Activated CD4-positive, alpha-beta T cell treated with anti-CD3 and anti-CD28 coated beads for 4 hours (primary cell): ENCODE measurements around the gene CHD2.

Experiments
- DNase-seq, 2 donors: peaks; one replicate each; pipeline ENCODE4 v3.0.0-alpha.2; 2020

The CHD2 gene

GRCh38 chr15:92932946-92933649, 33.0 kb downstream of the CHD2 start:
- no peak for DNase-seq

GRCh38 chr15:92933831-92934230, 33.7 kb downstream of the CHD2 start:
- no peak for DNase-seq

DNA sequence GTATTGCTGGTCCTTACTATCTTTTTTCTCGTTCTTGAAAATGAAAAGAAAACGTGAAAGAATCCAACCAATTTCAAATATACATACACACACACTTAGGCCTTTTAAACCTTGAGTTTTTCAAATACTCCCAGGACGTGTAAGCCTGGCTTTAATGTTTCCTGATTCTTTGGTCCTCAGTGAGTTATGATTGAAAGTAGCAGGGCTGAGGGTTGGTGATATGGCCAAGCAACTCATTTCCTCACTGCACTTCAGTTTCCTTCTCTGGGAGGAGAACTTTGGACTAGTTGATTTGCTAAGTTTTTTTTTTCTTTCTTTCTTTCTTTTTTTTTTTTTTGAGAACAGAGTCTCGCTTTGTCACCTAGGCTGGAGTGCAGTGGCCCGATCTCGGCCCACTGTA, 34.6 kb downstream of the CHD2 start:
- DNase-seq = no peak

DNA sequence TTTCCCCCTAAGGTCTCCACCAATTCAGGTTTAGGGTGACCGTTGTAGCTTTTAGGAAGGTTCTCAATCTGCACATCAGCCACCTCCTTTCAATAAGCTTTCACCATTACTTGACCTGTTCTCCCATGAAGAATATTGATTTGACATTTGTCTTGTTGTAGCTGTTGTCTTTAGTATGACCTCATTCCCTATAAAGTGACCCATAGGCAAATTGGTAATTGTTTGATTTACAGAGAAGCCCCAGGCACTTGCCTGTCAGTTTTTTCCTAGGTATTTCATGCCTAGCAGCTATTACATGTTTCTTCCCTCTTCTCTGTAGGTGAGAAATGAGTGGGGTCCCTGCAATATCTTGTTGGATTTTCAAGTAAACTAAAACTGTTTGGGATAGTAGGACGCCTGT, 36.0 kb downstream of the CHD2 start:
- no peak for DNase-seq

DNA sequence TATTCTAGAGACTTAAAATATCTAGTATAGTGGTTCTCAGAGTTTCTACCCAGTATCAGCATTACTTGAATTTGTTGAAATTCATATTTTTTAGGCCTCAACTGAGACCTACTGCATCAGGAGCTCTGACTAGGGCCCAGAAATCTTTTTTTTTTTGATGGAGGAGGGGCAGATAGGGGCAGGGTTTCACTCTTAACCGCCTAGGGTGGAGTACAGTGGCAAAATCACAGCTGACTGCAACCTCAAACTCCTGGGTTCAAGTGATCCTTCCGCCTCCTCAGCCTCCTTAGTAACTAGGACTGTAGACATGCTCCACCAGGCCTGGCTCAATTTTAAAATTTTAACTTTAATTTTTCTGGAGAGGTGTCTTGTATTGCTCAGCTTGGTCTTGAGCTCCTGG, 36.6 kb downstream of the CHD2 start:
- DNase-seq = no peak

DNA sequence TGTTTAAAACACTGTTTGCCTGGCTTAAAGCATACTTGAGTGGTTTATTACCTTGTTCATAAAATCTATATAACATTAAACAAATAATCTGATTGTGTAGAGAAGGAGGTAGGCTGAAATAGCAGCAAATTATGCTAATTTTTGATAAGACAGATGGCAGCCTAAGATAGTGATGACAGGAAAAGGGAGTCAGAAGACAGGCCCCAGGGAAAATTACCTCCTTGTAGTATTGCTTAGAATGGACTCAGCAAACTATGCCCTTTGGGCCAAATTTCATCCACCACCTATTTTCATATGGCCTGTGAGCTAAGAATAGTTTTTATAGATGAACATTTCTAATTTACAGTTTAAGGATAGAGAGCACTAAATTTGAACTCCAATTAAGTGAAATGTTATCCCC, 37.8 kb downstream of the CHD2 start:
- DNase-seq = no peak

DNA sequence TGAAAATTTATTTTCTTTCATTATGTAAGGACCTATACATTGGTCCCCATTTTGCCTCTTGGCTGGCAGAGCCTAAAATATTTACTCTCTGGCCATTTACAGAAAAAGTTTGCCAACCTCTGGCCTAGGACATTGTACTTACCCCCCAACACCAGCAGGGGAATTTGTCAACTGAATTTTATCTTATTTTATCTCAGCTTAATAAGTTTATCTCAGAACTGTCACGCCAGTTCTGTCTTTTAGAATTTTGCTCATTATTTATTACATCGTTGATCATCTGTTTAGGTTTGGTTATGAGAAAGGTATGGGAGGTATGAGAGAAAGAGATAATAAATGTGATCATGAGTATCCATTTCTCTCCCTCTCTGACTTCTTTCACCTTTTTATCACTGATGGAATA, 38.3 kb downstream of the CHD2 start:
- no peak for DNase-seq

DNA sequence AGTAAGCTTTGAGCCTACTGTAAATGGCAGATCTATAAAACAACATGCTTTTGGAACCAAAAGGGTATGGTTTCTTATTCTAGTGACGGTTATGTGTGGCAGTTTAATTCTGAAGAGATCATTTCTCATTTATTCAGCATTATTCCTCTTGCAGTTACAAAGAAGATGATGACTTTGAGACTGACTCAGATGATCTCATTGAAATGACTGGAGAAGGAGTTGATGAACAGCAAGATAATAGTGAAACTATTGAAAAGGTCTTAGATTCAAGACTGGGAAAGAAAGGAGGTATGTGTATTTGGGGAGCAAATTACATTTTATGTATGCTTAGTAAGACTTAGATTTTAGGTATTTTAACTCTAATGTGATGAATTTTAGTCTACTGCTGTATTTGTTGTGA, 41.5 kb downstream of the CHD2 start:
- no peak for DNase-seq

- no peak for DNase-seq
Observed at GRCh38 chr15:92942706-92943105, 42.6 kb downstream of the CHD2 start.

GRCh38 chr15:92943581-92943980, 43.5 kb downstream of the CHD2 start:
- DNase-seq = no peak

- DNase-seq = no peak
Observed at GRCh38 chr15:92944946-92945521, 44.9 kb downstream of the CHD2 start.

DNA sequence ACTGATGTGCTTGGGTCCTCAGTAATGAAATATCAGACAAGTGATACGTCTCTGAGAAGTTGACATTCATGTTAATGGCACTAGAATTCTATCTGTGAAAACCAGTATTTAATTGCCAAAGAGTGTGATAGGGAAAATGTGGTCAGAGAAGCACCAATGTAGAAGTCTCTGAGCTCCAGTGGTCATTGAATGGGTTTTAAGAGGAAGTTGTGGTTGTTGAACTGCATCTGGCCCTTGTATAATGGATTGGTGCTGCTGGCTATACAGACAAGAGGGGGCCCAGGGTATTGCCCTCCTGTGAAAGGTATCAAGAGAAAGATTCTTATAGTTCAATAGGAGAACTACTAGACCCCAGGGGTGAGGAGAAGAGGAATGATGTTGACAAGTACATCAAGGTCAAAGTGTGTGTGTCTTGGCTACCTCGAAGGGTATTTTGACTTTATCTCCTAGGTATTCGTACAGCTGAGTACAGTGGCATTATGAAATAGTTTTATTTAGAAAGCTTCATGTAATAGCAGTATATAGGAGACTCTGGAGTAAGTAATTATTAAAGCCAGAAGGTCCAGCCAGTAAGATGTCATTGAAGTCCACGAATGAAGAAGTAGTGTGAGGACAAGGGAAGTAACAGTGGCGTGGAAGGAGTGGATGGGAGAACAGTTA, 47.1 kb downstream of the CHD2 start:
- DNase-seq = no peak

DNA sequence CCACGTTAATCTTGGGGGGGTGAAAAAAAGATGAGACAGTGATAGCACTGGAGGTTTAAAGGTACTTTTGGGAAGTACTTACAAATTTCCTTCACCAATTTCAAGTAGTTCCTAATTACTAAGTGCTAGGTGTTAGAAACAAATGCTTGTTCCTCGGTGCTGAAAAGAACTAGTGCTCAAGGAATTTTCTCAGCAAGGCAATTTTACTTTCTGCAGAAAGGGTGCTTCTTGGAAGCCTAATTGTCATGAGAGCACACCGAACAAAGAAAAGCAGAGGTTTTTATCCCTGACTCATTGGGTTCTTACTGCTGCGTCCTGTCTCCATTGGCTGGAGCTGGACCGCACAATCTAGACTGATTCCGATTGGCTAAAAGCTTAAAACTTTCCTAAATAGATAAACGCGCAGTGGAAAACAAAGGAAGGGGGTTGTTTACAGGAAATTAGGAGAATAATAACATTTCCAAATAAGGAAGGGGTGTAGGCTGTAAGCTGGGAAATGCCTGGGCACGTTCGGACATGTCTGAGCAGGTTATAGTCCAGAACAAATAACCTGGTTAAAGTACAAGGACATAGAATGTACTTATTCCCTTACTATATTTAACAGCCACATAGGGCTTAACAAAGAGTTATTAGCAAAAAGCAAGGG, 49.6 kb downstream of the CHD2 start:
- no peak for DNase-seq

GRCh38 chr15:92951800-92952457, 51.8 kb downstream of the CHD2 start:
- no peak for DNase-seq

DNA sequence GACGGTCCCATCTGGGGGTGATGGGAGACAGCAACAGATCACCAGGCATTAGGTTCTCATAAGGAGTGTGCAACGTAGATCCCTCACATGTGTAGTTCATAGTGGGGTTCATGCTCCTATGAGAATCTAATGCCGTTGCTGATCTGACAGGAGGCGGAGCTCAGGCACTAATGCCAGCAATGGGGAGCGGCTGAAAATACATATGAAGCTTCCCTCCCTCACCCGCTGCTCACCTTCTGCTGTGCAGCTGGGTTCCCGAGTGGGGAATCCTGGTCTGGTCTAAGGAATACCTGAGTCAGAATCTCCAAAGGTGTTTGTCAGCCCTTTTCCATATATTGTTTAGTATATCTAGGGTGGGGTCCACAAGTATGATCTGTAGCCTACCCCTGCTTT, 52.3 kb downstream of the CHD2 start:
- no peak for DNase-seq

GRCh38 chr15:92953566-92953965, 53.4 kb downstream of the CHD2 start:
- DNase-seq = no peak

GRCh38 chr15:92954002-92954401, 53.9 kb downstream of the CHD2 start:
- no peak for DNase-seq

DNA sequence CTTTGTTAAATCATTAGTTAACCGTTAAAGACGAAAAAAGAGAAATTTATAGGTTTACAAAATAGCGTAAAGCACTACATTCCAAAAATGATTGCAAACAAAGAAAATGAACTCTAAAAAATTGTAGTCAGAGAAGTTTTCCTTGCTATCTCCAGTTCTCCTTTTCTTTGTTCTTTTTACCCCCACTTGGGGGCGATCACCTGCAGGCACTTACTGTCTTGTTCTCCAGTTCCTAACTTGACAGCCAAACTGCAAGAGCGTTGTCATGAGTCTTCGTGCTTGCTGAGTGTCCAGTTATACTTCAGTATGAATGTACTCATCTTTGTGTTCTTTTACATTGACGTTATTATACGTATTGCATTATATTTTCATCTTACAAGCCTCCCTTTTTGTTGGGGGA, 54.5 kb downstream of the CHD2 start:
- no peak for DNase-seq

DNA sequence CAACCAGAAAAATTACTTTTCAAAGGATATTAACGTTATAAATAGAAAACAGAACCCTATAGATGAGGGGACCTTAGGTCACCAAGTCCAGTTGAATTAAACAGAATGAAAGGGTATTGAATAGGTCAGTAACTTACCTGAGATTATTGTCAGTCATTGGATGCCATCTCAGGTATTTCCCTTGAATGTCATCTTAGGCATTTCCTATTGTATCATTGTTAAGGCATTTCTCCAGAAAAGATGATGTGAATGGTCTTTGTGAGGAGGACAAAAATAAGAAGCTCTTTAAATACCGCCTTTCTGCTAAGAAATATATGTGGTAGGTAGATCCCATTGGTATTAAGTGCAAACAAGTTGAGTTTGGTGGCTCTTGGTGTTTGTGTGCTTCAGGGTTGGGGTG, 55.6 kb downstream of the CHD2 start:
- no peak for DNase-seq

DNA sequence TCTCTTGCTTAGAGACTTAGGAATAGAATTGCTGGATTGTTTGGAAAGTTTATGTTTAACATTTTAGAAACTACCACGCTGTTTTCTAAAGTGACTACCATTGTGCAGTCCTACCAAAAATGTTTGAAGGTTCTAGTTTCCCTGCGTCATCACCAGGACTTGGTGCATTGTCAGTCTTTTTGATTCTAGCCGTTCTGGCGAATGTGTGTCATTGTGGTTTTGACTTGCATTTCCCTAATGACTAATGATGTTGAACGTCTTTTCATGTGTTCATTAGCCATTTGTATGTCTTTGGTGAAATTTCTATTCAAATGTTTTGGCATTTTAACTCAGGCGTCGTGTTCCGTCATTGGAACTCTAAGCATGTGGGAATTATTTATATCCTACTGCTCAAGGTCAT, 58.0 kb downstream of the CHD2 start:
- peak; percentile 53 to 70 for DNase-seq

DNA sequence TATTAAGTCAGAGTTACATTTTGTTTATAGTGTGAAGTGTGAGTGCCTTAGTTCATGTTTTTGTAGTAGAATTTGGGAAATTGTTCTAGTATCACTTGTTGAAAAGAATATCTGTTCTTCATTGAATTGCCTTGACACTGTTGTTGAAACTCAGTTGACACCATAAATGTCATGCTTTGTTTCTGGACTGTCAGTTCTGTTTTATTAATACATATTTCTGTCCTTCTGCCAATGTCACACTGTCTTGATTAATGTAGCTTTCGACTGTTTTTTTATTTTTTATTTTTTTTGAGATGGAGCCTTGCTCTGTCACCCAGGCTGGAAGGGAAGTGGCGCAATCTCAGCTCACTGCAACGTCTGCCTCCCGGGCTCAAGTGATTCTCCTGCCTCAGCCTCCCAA, 59.1 kb downstream of the CHD2 start:
- no peak for DNase-seq

GRCh38 chr15:92960996-92961681, 61.0 kb downstream of the CHD2 start:
- no peak for DNase-seq

DNA sequence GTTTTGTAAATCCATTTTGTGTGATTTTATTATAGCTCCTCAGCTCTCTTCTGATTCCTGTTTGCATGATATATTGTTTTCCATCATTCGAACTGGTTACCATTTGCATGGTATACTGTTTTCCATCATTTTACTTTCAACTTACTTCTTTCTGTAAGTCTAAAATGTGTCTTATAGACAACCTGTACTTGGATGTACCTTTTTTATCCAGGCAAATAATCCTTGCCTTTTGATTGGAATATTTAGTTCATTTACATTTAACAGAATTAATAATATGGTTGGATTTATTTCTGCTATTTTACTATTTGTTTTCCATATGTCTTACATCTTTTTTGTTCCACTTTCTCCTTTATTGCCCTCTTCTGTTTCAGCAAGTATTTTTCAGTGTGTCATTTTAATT, 62.8 kb downstream of the CHD2 start:
- DNase-seq = no peak
